HEK293T (cell line): ENCODE results near the gene NEDD9.

Experiments used
- BHLHE40 ChIP-seq: fragments of 450-650 bp; IDR thresholded peaks from 2 replicates; pipeline ENCODE4 v1.6.1; 2016; ENCODE audit warnings: mild to moderate bottlenecking, moderate library complexity, borderline replicate concordance
- FOXA1 ChIP-seq: fragments of 450-650 bp; IDR thresholded peaks from 2 replicates; pipeline ENCODE4 v1.6.1; 2016; ENCODE audit warnings: mild to moderate bottlenecking
- FOXK2 ChIP-seq: fragments of 450-650 bp; IDR thresholded peaks from 2 replicates; pipeline ENCODE4 v1.6.1; 2016; ENCODE audit warnings: mild to moderate bottlenecking
- HDGF ChIP-seq: fragments of 450-650 bp; IDR thresholded peaks from 2 replicates; pipeline ENCODE4 v1.6.1; 2017; ENCODE audit warnings: antibody characterized with exemption, borderline replicate concordance
- SP1 ChIP-seq: fragments of 450-650 bp; IDR thresholded peaks from 2 replicates; pipeline ENCODE4 v1.6.1; 2017
- SUZ12 ChIP-seq: fragments of 450-650 bp; IDR thresholded peaks from 2 replicates; pipeline ENCODE4 v1.6.1; 2016; ENCODE audit warnings: mild to moderate bottlenecking

DNA sequence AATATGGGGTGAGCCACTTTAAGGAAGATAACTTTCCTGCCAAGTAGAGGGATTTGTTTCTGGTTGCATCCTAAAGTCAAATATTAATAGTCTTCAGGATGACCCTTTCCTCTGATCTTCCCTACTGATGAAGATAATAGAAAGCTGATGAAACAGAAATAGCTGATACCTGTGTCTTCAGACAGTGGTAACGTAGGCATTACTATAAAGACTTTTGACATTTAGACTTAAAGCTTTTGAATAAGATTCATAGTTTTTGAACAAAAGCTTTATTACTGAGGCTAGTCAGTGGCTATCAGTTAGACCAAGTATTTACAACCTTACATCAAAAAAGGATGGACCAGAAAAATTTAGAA, 1.4 kb downstream of the NEDD9 start:
- TF ChIP-seq HDGF (no peak), SP1 (no peak), FOXK2 (no peak), BHLHE40 (no peak), FOXA1 (no peak), SUZ12 (no peak)
